Measurements from ENCODE around the gene PPM1H. TPM values are rescaled to one million over a fixed set of nuclear protein-coding genes. Genes with fewer than 3 reads are reported as not detected.
"Not testable (repeated sequence)": the region's sequence is repeated elsewhere in the genome, so short reads cannot be mapped to it uniquely, and the experiment has no call there.

Gene PPM1H
- total RNA-seq, 1 experiment from 2014 or later = 33.3 TPM

- in situ Hi-C loops (cut with HindIII; ENCODE audit: low pct_unique_long_range_greater_than_20kb, low sequenced_read_pairs) = no loop called here
These were observed 117.2 kb downstream of the PPM1H start for GRCh38 chr12:62817556-62818271.

DNA sequence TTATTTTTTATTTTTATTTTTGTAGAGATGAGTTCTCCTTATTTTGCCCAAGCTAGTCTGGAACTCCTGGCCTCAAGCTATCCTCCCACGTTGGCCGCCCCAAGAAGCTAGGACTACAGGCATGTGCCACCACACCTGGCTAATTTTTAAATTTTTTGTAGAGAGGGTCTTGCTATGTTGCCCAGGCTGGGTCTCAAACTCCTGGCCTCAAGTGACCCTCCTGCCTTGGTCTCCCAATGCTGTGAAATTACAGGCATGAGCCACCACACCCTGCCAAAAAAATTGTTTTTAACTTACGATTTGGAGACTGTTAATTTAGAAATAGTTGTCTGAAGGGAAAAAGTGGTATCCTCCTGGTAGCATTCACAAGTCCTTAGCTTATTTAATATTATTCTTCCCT is 120.7 kb downstream of the PPM1H start:
- DNase-seq (ENCODE audit: low read depth) = no peak
- in situ Hi-C loops (cut with HindIII; ENCODE audit: low pct_unique_long_range_greater_than_20kb, low sequenced_read_pairs) = no loop called here

More at GRCh38 chr12:62817556-62818271, 117.2 kb downstream of the PPM1H start:
- no peak for DNase-seq (ENCODE audit: low read depth)

DNA sequence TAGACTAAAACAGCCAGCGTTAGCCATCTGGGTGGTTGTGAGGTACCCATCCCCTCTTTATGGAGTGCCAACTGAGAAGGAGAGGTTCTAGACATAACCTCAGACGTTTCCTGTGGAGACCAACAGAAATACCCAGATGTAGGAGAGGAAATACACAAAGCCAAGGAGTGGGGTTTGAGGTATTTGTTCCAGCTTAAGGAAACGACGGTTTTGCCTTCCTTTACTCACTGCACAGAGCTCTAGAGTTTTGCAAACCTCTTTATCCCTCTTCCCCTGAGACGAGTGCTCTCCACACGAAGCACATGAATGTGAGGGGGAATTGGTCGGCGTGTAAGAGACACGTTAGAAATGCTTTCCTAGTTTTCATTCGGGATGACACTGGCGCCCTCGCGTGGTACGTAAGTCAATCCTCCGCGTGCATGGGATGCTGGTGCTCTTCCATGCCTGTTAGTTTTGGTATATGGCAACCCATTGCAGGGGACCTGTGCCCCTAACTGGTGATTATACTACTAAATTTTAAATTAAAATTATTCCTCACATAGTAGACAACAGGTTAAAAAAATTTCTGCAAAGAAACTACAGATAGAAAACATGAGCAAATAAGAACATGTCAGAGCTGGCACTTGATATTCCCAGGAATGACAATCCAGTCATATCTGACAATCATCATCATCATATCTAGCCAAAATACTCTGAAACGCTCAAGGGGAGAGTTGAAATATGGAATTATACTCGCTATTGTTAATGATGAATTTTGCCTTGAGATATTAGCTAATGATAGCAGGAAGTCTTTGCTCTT is 121.7 kb downstream of the PPM1H start:
- in situ Hi-C loops (cut with HindIII; ENCODE audit: low pct_unique_long_range_greater_than_20kb, low sequenced_read_pairs) = no loop called here
- no peak for DNase-seq (ENCODE audit: low read depth)

DNA sequence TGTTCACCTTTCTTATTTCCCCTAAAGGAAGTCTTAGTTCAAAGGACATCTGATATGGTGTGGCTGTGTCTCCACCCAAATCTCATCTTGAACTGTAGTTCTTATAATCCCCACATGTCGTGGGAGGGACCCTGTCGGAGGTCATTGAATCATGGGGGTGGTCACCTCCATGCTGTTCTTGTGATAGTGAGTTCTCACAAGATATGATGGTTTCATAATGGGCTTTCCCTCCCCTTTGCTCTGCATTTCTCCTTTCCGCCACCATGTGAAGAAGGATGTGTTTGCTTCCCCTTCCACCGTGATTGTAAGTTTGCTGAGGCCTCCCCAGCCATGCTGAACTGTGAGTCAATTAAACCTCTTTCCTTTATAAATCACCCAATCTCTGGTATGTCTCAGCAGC is 123.5 kb downstream of the PPM1H start:
- in situ Hi-C loops (cut with HindIII; ENCODE audit: low pct_unique_long_range_greater_than_20kb, low sequenced_read_pairs); DNase-seq (ENCODE audit: low read depth): not testable (repeated sequence)

- no peak for DNase-seq (ENCODE audit: low read depth)
- in situ Hi-C loops (cut with HindIII; ENCODE audit: low pct_unique_long_range_greater_than_20kb, low sequenced_read_pairs) = no loop called here
These were observed 126.6 kb downstream of the PPM1H start for GRCh38 chr12:62808166-62808879.

GRCh38 chr12:62806893-62807292 is 128.1 kb downstream of the PPM1H start:
- no peak for DNase-seq (ENCODE audit: low read depth)
- in situ Hi-C loops (cut with HindIII; ENCODE audit: low pct_unique_long_range_greater_than_20kb, low sequenced_read_pairs) = no loop called here

- no peak for DNase-seq (ENCODE audit: low read depth)
- in situ Hi-C loops (cut with HindIII; ENCODE audit: low pct_unique_long_range_greater_than_20kb, low sequenced_read_pairs) = no loop called here
These were observed 128.6 kb downstream of the PPM1H start for GRCh38 chr12:62806244-62806836.

DNA sequence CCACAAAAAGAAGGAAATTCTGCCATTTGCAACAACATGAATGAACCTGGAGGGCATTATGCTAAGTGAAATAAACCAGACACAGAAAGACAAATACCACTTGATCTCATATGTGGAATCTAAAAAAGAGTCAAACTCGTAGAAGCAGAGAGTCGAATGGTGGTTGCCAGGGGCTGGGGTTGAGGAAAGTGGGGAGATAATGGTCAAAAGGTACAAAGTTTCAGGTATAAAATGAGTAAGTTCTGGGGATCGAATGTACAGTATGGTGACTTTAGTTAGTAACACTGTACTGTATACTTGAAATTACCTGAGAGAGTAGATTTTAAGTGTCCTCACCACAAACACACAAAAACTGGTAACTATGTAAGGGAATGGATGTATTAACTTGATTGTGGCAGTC is 129.4 kb downstream of the PPM1H start:
- in situ Hi-C loops (cut with HindIII; ENCODE audit: low pct_unique_long_range_greater_than_20kb, low sequenced_read_pairs) = no loop called here
- DNase-seq (ENCODE audit: low read depth) = no peak

DNA sequence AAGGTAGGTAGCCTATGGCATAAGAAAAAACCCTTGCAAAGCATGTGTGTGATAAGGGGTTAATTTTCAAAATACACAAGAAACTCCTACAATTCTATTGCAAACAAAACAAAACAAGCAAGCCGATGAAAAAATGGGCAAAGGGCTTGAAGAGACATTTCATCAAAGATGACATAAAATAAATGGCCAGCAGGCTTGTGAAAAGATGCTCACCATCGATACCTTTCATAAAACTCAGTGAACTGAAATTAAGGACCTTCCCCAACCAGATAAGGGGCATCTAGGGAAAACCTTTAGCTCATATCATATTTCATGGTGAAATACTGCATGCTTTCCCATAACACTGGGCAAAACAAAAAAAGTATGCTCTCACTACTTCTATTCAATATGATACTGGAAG is 131.2 kb downstream of the PPM1H start:
- no peak for DNase-seq (ENCODE audit: low read depth)
- in situ Hi-C loops (cut with HindIII; ENCODE audit: low pct_unique_long_range_greater_than_20kb, low sequenced_read_pairs) = no loop called here

GRCh38 chr12:62802984-62803383 is 132.0 kb downstream of the PPM1H start:
- no peak for DNase-seq (ENCODE audit: low read depth)
- in situ Hi-C loops (cut with HindIII; ENCODE audit: low pct_unique_long_range_greater_than_20kb, low sequenced_read_pairs) = no loop called here

GRCh38 chr12:62802321-62802720 is 132.6 kb downstream of the PPM1H start:
- in situ Hi-C loops (cut with HindIII; ENCODE audit: low pct_unique_long_range_greater_than_20kb, low sequenced_read_pairs) = no loop called here
- DNase-seq (ENCODE audit: low read depth) = no peak

DNA sequence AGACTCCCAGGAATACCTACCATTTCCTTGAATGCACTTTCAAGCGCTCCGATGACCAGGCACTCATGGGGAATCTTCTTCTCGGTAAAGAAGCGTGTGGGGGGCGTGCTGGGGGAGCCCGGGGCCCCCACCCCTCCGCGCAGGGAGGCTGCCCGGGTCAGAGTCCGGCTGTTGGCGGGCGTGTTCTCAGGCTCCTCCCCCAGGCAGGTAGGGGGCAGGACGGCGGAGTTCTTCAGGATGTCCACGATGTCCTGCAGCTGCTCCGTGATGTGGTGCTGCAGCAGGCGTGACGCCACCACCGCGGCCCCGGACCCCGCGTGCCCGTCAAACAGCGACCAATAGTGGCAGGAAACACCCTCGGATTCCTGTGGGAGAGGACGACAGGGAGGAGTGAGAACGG is 133.2 kb downstream of the PPM1H start:
- in situ Hi-C loops (cut with HindIII; ENCODE audit: low pct_unique_long_range_greater_than_20kb, low sequenced_read_pairs) = no loop called here
- DNase-seq (ENCODE audit: low read depth) = no peak

DNA sequence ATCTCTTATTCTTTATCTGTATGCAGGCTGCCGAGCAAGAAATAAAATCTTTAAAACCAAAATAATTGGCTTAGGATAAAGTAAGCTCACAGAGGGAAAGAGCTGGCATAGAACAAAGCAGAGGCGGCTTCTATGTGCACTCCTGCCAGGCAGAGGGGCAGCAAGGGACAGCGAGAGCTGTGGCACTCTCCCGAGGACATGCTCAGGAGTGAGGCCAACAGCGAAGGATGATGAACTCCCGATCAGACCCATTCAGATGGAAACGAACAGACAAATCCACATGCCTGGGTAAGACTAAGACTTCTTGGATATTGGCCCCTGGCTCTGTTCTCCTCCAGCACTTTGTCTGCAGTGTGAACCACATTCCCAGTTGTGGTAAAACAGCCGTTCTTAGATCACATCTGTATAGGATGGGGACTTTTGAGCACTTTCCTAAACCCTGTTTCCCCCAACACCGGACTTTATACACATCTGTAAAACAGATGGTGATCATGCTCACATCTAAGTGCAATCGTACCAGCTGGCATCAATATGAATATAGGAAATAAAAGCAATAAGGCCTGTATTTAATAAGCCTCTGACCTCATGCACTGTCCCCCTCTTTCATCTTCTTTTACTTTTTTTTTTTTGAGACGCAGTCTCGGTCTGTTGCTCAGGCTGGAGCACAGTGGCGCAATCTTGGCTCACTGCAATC is 134.1 kb downstream of the PPM1H start:
- no peak for DNase-seq (ENCODE audit: low read depth)
- in situ Hi-C loops (cut with HindIII; ENCODE audit: low pct_unique_long_range_greater_than_20kb, low sequenced_read_pairs) = no loop called here

DNA sequence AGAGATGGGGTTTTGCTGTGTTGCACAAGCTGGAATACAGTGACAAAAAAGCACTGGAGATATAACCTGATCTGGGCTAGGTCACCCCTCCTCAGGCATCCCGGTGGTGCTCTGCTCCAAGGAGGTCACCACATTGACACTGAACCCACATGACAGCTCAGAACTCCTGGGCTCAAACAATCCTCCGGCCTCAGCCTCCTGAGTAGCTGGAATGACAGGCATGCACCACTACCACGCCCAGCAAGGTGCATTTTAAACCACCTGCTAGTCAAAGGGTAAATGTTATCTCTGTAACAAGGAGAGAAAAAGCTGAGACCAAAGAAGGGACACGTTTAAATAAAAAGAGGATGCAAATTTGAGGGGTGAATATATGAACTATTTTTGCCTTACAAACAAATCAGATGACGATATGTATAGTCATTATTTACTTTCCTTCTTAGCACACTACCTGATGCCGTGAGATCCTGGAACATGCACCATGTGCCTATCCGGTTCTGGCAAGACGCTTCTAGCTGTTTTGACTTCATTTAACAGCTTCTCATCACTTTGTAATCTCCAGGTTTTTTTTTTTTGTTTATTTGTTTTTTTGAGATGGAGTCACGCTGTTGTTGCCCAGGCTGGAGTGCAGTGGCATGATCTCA is 135.1 kb downstream of the PPM1H start:
- DNase-seq (ENCODE audit: low read depth) = no peak
- in situ Hi-C loops (cut with HindIII; ENCODE audit: low pct_unique_long_range_greater_than_20kb, low sequenced_read_pairs) = loop anchor here (25.0 kb wide), 1 partner anchor 363 kb away; no protein-coding TSS in a partner anchor

DNA sequence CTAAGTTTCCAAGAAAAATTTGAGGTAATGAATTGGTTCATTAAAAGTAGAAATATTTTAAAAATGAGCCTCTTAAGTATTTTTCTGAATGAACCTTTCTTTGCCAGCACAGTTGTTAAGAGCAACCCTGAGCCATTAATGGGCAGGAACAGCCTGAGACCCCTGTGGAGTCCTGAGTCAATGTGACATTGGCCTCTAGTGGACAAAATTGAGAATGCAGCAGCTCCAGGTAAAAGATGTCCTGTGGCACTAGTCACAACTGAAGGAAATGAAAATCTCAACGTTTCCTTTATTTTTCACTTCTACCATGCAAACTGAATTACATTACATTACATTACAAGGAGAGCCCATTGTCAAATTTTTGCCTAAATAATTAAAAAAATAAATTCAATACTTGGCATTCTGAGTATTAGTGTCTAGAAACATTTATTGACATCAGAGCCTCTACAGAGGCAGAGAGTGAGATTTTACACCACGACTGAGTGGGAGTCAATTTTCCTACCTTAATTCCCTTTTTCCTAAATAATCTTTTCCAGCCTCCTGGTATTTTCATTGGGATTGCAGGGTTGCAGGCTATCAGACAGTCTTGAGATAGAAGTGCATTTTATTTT is 135.7 kb downstream of the PPM1H start:
- DNase-seq (ENCODE audit: low read depth) = peak; percentile 55
- in situ Hi-C loops (cut with HindIII; ENCODE audit: low pct_unique_long_range_greater_than_20kb, low sequenced_read_pairs) = loop anchor here (25.0 kb wide), 1 partner anchor 362 kb away; no protein-coding TSS in a partner anchor

DNA sequence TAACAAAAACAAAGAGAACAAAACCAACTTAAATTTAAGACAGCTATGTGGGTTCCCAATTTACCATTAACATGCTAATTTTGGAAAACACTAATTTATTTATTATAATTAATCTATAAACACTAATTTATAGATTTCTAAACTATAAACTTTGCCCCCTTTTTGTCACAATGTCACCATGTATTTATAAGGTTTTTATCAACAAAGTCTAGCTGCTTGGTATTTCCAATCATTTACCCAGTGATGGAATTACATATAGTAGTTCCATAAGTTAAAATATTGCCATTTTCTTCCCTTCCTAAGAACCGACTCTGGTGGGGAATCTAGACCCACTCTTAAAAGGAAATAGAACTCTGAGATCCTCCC is 140.7 kb downstream of the PPM1H start:
- in situ Hi-C loops (cut with HindIII; ENCODE audit: low pct_unique_long_range_greater_than_20kb, low sequenced_read_pairs) = loop anchor here (25.0 kb wide), 1 partner anchor 357 kb away; no protein-coding TSS in a partner anchor

More for the DNA sequence above, 140.7 kb downstream of the PPM1H start:
- DNase-seq (ENCODE audit: low read depth) = no peak

Measured in Caki2 (cell line).